Stimulated activated CD4-positive, alpha-beta T cell treated with anti-CD3 and anti-CD28 coated beads, Interleukin-15, amount 100 ng/mL, for 48 hours (primary cell): ENCODE measurements around the gene PAGE2B.
"Not testable (repeated sequence)": the region's sequence is repeated elsewhere in the genome, so short reads cannot be mapped to it uniquely, and the experiment has no call there.

ENCODE experiments used
- DNase-seq, 2 donors: peaks; one replicate each; pipeline ENCODE4 v3.0.0-alpha.2; 2020; ENCODE audit warnings: low read depth in 2 of 2

The PAGE2B gene

DNA sequence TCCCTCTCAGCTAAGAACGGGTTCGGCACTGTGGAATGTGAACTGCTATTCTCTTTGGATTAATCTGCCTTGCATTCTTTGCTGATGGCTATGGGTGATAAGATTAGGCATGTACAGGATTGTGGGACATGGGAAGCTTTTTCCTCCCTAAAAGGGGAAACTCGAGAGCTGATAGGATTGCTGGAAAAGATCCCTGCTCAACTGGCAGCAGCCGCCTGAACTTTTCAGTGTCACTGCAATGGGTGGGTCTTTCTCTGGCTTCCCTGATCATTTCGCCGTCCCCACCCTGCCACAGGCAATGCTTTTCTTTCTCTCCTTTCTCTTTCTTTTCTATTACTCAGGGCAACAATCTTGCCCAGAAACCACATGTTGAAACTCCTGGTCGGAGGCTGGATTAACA is 34.5 kb downstream of the PAGE2B start:
- DNase-seq = no peak

DNA sequence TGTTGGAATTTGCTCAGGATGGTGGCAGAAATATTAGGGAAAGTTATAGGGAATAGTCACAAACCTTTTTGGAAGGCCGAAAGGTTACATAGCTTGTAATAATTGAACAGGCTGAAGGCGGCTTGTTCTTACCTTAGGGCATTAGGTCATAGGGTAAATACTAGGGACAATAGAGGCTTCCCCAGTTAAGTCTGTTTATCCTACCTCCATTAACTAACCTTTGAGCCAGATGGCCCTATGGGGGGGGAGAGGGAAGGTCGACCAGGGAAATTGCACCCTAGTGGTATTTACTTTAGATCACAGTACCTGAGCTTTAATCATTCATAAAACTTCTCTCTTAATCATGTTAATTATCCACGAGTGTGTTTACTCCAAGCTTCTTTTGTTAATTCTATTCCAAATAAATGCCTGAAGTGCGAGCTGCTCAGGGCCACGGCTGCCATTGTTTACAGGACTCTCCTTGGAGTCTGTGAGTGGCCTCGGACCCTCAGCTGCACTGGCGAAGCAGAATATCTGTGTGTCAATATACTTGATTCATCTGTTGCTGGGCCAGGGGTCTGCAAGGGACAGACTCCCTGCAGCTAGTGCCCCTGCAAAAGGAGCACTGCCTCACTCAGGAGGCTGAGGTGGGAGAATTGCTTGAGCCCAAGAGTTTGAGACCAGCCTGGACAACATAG is 36.9 kb downstream of the PAGE2B start:
- DNase-seq = no peak

DNA sequence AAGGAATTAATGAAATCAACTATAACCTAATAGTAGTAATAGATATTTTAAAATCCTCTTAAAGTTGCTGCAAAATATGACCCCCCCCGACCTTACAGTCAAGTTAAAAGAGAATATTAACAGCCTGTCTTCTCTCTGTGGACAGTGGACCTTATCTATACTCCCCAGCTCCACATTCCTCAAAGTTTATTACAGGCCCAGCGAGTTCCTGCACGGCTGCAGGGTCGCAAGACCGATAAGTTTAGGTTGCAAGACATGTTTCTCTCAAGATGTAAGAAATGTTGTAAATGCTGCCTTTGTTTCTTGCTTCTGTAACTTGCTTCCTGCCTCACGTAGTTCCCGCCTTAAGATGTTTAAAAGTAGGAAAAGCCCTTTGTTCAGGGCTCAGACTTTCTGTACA is 41.8 kb downstream of the PAGE2B start:
- not testable (repeated sequence) for DNase-seq

DNA sequence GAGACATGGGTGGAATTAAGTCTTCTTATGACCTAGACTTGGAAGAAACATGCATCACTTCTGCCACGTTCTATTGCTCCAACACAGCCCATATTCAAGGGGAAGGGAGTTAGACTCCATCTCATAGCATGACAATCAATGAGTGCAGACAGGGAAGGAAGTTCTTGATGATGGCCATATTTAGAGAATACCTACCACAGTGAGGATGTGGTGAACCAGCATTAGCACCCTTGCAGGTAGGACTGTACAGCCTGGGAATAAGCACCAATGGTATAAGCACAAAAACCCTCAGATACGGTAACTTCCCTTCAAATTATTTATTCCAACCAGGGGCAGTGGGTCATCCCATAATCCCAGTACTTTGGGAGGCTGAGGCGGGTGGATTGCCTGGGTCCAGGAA is 43.7 kb downstream of the PAGE2B start:
- no peak for DNase-seq

- DNase-seq = no peak
Observed at GRCh38 chrX:55119271-55119670, 44.4 kb downstream of the PAGE2B start.

DNA sequence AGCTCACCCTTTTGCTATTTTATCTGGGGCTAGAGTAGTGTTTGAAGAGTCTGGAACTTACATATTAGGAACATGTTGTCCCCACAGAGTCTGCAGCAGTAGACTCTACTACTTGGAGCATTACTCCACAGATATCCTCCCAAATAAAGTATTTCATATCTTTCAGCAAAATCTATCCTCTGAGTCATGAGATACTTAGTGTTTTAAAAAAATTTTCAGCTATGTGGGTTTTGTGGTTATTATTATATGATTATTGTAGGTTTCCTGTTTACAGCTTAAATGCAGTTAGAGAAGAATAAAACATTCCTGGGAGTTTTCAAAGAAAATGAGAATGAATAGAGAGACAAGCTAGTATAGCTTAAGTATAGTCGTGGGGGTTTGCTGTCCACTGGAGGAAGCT is 44.9 kb downstream of the PAGE2B start:
- DNase-seq = no peak

GRCh38 chrX:55120761-55121358 is 46.0 kb downstream of the PAGE2B start:
- no peak for DNase-seq

DNA sequence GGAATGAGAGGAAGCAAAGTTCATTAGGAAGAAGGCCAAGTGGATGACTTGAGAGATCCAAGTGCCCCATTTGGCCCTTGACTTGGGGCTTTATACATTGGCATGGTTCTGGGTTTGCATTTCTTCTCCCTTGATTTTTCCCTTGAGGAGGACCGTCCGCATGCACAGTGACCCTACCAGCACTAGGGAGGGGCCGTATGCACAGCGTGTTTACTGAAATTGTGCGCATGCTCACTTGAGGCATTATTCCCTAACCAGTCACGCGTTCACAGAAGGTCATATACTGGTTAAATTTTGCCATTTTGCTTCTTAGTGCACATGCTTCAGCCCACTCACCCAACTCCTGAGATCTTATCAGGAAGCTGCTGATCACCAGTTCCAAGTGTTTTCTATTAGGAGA is 49.1 kb downstream of the PAGE2B start:
- no peak for DNase-seq

DNA sequence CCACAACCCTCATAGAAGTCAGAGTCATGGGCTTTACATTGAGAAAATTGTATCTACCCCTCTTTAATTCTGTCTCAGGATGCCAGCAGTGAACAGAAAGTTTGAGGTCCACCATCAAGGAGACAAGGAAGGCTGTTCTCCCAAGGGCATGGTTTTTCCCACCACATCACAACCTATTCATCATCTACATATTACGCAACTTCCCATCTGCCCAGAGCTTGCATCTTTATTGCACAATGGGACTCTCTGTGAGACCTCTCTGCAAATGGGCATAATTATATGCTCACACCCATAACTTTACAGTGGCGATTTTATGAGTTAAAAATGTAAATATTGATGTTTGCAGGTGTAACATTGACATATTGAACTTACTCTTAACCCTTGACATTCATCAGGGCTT is 52.9 kb downstream of the PAGE2B start:
- no peak for DNase-seq
